HG02884 (cell line): ENCODE measurements around the gene LIN9.
"Not testable (repeated sequence)": the region's sequence is repeated elsewhere in the genome, so short reads cannot be mapped to it uniquely, and the experiment has no call there.

Experiments
- ATAC-seq: cut with Tn5 transposase; IDR thresholded peaks from one replicate; pipeline ENCODE4 v1.9.1; 2021; ENCODE audit warnings: mild to moderate bottlenecking, moderate library complexity; ENCODE audit not compliant: unreplicated experiment

LIN9 gene, protein sequence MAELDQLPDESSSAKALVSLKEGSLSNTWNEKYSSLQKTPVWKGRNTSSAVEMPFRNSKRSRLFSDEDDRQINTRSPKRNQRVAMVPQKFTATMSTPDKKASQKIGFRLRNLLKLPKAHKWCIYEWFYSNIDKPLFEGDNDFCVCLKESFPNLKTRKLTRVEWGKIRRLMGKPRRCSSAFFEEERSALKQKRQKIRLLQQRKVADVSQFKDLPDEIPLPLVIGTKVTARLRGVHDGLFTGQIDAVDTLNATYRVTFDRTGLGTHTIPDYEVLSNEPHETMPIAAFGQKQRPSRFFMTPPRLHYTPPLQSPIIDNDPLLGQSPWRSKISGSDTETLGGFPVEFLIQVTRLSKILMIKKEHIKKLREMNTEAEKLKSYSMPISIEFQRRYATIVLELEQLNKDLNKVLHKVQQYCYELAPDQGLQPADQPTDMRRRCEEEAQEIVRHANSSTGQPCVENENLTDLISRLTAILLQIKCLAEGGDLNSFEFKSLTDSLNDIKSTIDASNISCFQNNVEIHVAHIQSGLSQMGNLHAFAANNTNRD

DNA sequence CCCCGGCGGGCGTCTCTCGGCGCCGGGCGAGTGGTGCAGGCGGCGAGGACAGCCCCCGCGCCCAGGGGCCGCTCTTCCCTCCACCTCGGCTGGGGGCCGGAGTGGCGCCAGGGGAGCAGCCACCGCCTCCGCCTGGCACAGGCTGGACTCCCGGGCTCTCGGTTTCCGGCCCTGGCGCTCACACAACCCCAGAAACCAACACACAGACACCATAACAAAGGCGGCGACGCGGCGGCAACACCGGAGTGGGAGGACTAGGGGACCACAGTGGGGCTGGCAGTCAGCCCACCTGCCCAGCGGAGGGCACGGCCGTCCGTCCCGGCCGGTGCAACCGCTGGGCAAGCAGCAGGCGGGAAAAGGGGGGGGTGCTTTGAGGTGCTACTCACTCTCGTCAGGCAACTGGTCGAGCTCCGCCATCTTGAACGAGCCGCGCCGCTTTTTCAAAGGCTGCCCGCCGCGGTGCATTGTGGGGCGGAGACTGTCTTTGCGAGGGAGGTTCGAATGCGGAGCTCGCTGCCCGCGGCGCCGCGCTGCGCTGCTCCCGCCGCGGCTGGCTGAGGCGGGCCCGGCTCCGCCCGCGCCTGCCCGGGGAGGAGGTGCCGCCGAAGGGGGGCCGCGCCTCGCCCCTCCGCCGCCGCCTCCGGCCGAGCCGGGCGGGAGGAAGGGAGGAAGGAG is at the start of gene LIN9:
TSS of gene LIN9 (minus strand) at position 442 of the 675 bp plus-strand sequence. CDS start at position 417, 25 bp downstream.
- ATAC-seq, result peak; percentile 68

GRCh38 chr1:226357416-226357815 is 48.5 kb upstream of the LIN9 start:
- no peak for ATAC-seq

- ATAC-seq, result no peak
Measured at GRCh38 chr1:226355669-226356551, 46.9 kb upstream of the LIN9 start.

DNA sequence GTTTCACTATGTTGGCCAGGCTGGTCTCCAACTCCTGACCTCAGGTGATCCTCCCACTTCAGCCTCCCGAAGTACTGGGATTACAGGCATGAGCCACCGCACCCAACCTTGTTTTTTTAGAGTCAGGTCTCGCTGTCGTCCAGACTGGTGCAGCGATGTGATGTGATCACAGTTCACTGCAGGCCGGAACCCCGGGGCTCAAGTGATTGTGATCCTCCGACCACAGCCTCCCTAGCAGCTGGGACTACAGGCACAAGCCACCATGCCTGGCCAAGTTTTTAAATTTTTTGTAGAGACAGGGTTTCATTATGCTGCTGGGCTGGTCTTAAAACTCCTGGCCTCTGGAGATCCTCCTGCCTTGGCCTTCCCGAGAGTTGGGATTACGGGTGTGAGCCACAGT is 46.1 kb upstream of the LIN9 start:
- ATAC-seq, result no peak

DNA sequence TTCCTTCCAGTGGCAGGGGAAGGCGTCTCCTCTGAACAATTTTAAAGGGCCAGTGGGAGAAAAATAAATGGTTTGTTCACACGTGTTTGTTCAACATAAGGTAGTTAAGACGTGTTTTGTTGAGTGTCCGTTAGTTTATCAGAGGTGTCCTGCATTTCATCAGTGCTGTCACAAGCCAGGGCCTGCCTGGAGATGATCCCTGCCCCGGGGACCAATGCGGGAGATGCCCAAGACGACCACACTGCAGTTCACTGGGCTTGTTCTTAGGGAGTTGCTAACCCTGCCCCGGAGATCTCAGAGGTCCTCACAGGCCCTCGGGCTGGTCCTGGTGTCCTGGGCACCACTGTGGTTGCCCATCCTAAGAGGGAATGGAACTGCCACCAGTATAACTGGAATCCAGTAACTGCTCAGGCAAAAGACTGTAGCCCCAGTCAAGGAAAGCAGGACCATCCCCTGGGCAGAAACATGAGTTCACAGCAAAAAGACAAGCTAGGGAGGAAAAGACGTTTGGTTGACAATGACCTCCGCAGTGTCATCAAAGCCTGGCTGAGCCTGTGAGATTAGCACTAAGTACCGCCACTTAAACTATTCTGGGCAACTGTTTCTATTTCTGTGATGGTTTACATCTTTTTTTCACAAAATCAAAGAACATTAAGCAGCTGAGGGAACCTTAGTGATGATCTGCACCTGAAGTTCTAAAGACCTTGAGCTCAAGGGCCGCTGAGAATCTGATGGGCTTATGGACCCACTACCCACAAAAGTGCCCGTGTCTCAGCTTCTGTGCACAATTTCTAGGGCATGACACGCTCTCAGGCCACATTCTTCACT is 44.9 kb upstream of the LIN9 start:
- ATAC-seq, result no peak

GRCh38 chr1:226351709-226352108 is 42.7 kb upstream of the LIN9 start:
- ATAC-seq, result no peak

- ATAC-seq, result no peak
Measured at GRCh38 chr1:226350519-226350865, 41.5 kb upstream of the LIN9 start.

DNA sequence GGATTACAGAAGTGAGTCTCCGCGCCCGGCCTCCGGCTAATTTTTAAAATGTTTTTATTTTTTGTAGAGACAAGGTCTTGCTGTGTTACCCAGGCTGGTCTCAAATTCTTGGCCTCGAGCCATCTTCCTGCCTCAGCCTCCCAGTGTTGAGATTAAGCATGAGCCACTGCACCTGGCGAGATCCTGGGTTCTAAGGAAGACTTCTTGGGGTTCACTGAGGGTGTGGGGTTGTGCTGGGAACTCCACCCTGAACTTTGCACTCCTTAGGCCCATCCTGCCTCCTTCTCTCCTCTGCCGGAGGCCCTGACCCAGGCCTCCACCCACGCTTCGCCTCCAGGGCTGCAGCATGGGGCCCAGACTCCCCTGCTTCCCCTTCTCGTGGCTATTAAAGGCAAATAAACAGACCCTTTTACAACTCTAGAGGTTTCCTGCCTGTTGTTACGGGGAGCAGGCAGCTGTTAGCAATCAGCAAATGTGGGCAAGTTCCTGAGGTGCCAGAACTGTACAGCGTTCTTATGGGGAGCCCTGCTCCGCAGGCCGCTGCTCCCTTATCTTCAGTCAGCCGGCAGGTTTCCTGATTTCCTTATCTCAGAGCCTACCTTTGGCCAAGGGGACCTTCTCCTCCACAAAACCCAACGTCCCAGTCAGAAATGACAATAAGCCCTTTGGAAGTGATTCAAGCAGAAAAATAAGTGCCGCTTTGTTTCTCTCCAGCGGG is 41.0 kb upstream of the LIN9 start:
- no peak for ATAC-seq

- ATAC-seq, result no peak
Measured at GRCh38 chr1:226349081-226349480, 40.1 kb upstream of the LIN9 start.

DNA sequence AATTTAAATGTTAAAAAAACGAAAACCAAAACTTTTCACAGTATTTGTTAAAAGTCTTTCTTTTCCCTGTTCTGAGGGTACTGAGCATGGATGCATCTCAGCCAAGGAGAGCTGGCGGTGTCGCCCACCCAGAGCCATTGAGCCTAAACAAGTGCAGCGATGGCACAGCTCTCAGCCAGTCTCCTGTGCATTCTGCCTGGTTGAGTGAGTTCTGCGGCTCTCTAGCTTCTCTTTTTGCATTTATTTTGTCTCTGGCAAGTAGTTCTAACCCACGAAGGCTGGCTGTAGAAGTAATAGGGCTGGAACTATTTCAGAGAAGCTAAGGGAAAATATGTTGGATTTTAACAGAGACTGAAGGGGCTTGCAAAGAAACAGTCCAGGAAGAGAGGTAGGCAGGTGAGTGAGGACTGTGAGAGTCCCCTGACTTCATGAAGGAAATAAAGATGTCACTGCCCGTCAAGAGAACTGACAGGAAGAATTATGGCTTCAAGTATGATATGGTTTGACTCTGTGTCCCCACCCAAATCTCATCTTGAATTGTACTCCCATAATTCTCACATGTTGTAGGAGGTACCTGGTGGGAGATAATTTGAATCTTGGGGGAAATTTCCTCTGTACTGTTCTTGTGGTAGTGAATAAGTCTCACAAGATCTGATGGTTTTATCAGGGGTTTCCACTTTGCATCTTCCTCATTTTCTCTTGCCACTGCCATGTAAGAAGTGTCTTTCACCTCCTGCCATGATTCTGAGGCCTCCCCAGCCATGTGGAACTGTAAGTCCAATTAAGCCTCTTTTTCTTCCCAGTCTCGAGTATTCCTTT is 35.7 kb upstream of the LIN9 start:
- ATAC-seq, result no peak

GRCh38 chr1:226342656-226343055 is 33.7 kb upstream of the LIN9 start:
- ATAC-seq, result no peak

- ATAC-seq, result not testable (repeated sequence)
Measured at GRCh38 chr1:226340111-226340510, 31.1 kb upstream of the LIN9 start.

DNA sequence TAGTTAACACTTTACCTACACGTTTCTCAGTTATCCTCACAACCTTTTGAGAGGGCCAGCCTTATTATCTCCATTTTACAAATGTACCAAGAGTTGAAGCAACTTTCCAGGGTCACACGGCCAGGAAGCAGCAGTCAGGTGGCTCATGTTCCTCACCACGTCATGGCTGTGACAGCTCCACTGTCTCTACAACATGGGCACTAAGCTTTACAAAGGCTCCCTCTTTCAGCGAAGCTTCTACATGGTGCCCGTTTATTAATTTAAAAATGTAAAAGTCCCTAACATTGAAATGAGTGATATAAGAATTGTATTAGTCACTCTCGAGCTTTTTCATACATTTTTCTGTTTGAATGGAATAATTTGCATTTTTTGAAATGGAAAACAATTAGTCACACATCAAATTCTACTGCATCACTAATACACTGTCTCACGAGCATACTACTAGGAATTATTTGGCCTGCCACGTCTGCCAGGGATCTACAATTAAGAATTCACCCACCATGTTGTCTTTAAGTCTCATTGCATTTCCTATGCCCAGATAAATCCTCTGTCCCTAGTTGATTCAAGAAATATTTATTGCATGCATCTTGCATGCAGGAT is 28.4 kb upstream of the LIN9 start:
- no peak for ATAC-seq

- no peak for ATAC-seq
Measured at GRCh38 chr1:226335661-226336060, 26.7 kb upstream of the LIN9 start.

DNA sequence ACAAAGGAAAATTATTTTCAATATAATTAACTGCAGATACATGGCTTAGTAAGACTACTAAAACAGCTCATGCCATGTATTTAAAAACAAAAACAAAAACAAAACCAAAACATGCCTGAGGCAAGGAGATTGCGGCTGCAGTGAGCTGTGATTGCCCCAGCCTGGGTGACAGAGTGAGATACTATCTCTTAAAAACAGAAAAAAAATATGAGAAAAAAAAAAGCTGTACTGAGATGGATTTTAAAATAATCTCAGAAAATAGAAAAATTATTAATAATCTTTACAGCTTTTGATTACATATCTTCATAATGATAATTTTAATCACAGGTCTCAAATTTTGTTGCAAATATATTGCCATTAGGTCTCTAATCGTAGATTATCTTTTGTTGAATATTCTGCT is 24.0 kb upstream of the LIN9 start:
- no peak for ATAC-seq

- ATAC-seq, result no peak
Measured at GRCh38 chr1:226329237-226329636, 20.3 kb upstream of the LIN9 start.

- no peak for ATAC-seq
Measured at GRCh38 chr1:226327761-226328162, 18.8 kb upstream of the LIN9 start.

DNA sequence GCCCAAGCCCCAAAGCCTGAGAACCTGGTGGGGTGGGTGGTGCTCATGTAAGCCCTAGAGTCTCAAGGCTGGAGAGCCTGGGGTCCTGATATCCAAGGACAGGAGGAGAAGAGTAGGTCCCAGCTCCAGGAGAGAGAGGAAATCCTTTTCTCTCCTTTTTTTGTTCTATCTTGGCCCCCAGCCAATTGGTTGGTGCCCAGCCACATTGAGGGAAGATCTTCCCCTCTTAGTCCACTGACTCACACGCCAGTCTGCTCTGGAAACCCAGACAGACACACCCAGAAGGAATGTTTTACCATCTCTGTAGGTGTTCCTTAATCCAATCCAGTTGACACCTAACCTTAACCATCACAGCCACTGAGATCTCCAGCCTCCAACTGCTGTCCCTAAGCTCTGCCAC is 16.2 kb upstream of the LIN9 start:
- no peak for ATAC-seq
